Neural cell (in vitro differentiated cells): ENCODE results near the gene GLCE. TPM values are rescaled to one million over a fixed set of nuclear protein-coding genes. Genes with fewer than 3 reads are reported as not detected.

Experiments used
- H2AFZ ChIP-seq: fragments of 200-600, 300-800 bp; sonication (generic), shearing (Covaris generic); 2 replicates; pipeline ENCODE4 v1.6.0; 2014; ENCODE audit warnings: low read depth, mild to moderate bottlenecking, antibody characterized with exemption, low read length, moderate library complexity
- H3F3A ChIP-seq: fragments of 200-600 bp; shearing (Covaris generic); 2 replicates; pipeline ENCODE4 v1.6.1; 2016; ENCODE audit warnings: mild to moderate bottlenecking, moderate library complexity, mixed read lengths, antibody characterized with exemption, low read length; ENCODE audit not compliant: insufficient read depth, poor library complexity, severe bottlenecking
- H3K27ac ChIP-seq: fragments of 200-600, 300-800 bp; sonication (generic), shearing (Covaris generic); 2 replicates; pipeline ENCODE4 v1.5.1; 2014; ENCODE audit warnings: mild to moderate bottlenecking, low read length, moderate library complexity
- H3K27me3 ChIP-seq: fragments of 300-800, 200-600 bp; sonication (generic), shearing (Covaris generic); 2 replicates; pipeline ENCODE4 v1.6.0; 2014; ENCODE audit warnings: mild to moderate bottlenecking, low read depth, low read length, moderate library complexity; ENCODE audit not compliant: insufficient read depth
- H3K36me3 ChIP-seq: fragments of 300-800, 200-600 bp; sonication (generic), shearing (Covaris generic); 2 replicates; pipeline ENCODE4 v1.5.1; 2014; ENCODE audit warnings: mild to moderate bottlenecking, antibody characterized with exemption, low read length, moderate library complexity; ENCODE audit not compliant: insufficient read depth
- H3K4me2 ChIP-seq: fragments of 300-800, 200-600 bp; sonication (generic), shearing (Covaris generic); 2 replicates; pipeline ENCODE4 v1.6.0; 2014; ENCODE audit warnings: mild to moderate bottlenecking, low read length
- H3K4me3 ChIP-seq: fragments of 300-800, 200-600 bp; sonication (generic), shearing (Covaris generic); 2 replicates; pipeline ENCODE4 v1.5.1; 2014; ENCODE audit warnings: mild to moderate bottlenecking, low read length, moderate library complexity
- H3K79me2 ChIP-seq: fragments of 200-600 bp; shearing (Covaris generic); replicated peaks from 2 replicates; pipeline ENCODE4 v1.6.0; 2014; ENCODE audit warnings: mild to moderate bottlenecking, low read length, moderate library complexity; ENCODE audit not compliant: insufficient read depth
- H3K9ac ChIP-seq: fragments of 300-800, 200-600 bp; sonication (generic), shearing (Covaris generic); 2 replicates; pipeline ENCODE4 v1.6.1; 2016; ENCODE audit warnings: mild to moderate bottlenecking, low read length, mixed read lengths
- H3K9me2 ChIP-seq: fragments of 200-600 bp; shearing (Covaris generic); 2 replicates; pipeline ENCODE4 v1.6.1; 2016; ENCODE audit warnings: mild to moderate bottlenecking, low read length, mixed read lengths; ENCODE audit not compliant: insufficient read depth
- H3K9me3 ChIP-seq: fragments of 200-600, 300-800 bp; sonication (generic), shearing (Covaris generic); 2 replicates; pipeline ENCODE4 v1.6.1; 2016; ENCODE audit warnings: mild to moderate bottlenecking, mixed run types, low read length, moderate library complexity, mixed read lengths
- H4K20me1 ChIP-seq: fragments of 200-600 bp; shearing (Covaris generic); 2 replicates; pipeline ENCODE4 v1.6.1; 2016; ENCODE audit warnings: mild to moderate bottlenecking, mixed run types; ENCODE audit not compliant: insufficient read depth
- CTCF ChIP-seq: fragments of 450-650 bp; IDR thresholded peaks from 2 replicates; pipeline ENCODE4 v1.5.1; 2014; ENCODE audit warnings: antibody characterized with exemption, mild to moderate bottlenecking, moderate library complexity; ENCODE audit not compliant: poor library complexity, severe bottlenecking
- EP300 ChIP-seq: fragments of 450-650 bp; conservative IDR thresholded peaks from 2 replicates; pipeline ENCODE4 v1.6.1; 2014; ENCODE audit warnings: antibody characterized with exemption, mild to moderate bottlenecking, moderate library complexity; ENCODE audit not compliant: poor library complexity, severe bottlenecking
- EZH2 ChIP-seq: fragments of 200-600, 300-800 bp; shearing (Covaris generic), sonication (generic); IDR thresholded peaks from 2 replicates; pipeline ENCODE4 v1.6.1; 2014; ENCODE audit warnings: antibody characterized with exemption, low read length, borderline replicate concordance, mild to moderate bottlenecking; ENCODE audit not compliant: insufficient read depth, poor library complexity, severe bottlenecking
- MXI1 ChIP-seq: fragments of 450-650 bp; conservative IDR thresholded peaks from 2 replicates; pipeline ENCODE4 v1.6.1; 2014; ENCODE audit warnings: antibody characterized with exemption, mild to moderate bottlenecking; ENCODE audit not compliant: poor library complexity, severe bottlenecking
- POLR2AphosphoS5 ChIP-seq: IDR thresholded peaks from 2 replicates; pipeline ENCODE4 v1.6.1; 2012
- RAD21 ChIP-seq: fragments of 450-650 bp; conservative IDR thresholded peaks from 2 replicates; pipeline ENCODE4 v1.6.1; 2014; ENCODE audit warnings: antibody characterized with exemption, mild to moderate bottlenecking, moderate library complexity
- SMC3 ChIP-seq: fragments of 450-650 bp; conservative IDR thresholded peaks from 2 replicates; pipeline ENCODE4 v1.6.1; 2014; ENCODE audit warnings: antibody characterized with exemption, mild to moderate bottlenecking, moderate library complexity; ENCODE audit not compliant: poor library complexity
- TAF1 ChIP-seq: IDR thresholded peaks from 2 replicates; pipeline ENCODE4 v1.6.1; 2012; ENCODE audit warnings: low read depth
- polyA plus RNA-seq: library from polyadenylated mRNA; depleted of rRNA; stranded (reverse); fragments of >200 nt; gene quantifications from 2 replicates; pipeline ENCODE4 v1.2.3, GENCODE V29; 2014
- TF ChIP-seq, protein P1 (sequence below): IDR thresholded peaks from 2 replicates; pipeline ENCODE4 v1.6.1; 2012; ENCODE audit warnings: borderline replicate concordance

GLCE gene
- polyA plus RNA-seq, 1 donor from 2014 or later: 31.5 TPM

DNA sequence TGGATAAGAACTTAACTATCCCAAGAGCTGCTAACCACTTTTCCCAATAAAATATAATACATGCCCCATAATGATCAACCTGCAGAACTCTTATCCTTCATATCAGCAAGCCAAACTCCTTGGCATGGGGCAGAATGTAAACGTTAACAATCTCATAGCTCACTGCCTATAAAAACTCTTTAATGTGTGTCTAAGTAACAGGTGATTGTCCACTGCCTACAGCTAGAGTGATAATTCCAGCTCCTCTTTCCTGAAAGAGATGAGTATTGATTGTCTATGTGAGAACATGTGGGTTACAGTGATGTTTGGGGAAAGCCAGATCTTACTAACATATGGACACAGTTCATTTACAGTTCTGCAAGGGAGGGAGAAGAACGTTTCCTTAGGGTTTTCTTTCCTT, 11.3 kb upstream of the GLCE start:
- H3K9me3 ChIP-seq: no peaks in the 10 kb centered on the region
- H4K20me1 ChIP-seq: no peaks in the 10 kb centered on the region
- H3K36me3 ChIP-seq: no peaks in the 10 kb centered on the region
- H2AFZ ChIP-seq: no peak overlapping the region
- no peak overlapping the region for H3K27ac ChIP-seq
- H3F3A ChIP-seq: no peaks in the 10 kb centered on the region
- H3K4me3 ChIP-seq: no peak overlapping the region
- H3K9me2 ChIP-seq: no peaks in the 10 kb centered on the region
- no peak overlapping the region for H3K4me2 ChIP-seq
- no peaks in the 10 kb centered on the region for H3K27me3 ChIP-seq
- H3K9ac ChIP-seq: no peak overlapping the region
- TF ChIP-seq CTCF (no peak), POLR2AphosphoS5 (no peak), SMC3 (no peak), EP300 (no peak), RAD21 (no peak), EZH2 (no peak), TAF1 (no peak), MXI1 (no peak)
- TF ChIP-seq, protein P1, sequence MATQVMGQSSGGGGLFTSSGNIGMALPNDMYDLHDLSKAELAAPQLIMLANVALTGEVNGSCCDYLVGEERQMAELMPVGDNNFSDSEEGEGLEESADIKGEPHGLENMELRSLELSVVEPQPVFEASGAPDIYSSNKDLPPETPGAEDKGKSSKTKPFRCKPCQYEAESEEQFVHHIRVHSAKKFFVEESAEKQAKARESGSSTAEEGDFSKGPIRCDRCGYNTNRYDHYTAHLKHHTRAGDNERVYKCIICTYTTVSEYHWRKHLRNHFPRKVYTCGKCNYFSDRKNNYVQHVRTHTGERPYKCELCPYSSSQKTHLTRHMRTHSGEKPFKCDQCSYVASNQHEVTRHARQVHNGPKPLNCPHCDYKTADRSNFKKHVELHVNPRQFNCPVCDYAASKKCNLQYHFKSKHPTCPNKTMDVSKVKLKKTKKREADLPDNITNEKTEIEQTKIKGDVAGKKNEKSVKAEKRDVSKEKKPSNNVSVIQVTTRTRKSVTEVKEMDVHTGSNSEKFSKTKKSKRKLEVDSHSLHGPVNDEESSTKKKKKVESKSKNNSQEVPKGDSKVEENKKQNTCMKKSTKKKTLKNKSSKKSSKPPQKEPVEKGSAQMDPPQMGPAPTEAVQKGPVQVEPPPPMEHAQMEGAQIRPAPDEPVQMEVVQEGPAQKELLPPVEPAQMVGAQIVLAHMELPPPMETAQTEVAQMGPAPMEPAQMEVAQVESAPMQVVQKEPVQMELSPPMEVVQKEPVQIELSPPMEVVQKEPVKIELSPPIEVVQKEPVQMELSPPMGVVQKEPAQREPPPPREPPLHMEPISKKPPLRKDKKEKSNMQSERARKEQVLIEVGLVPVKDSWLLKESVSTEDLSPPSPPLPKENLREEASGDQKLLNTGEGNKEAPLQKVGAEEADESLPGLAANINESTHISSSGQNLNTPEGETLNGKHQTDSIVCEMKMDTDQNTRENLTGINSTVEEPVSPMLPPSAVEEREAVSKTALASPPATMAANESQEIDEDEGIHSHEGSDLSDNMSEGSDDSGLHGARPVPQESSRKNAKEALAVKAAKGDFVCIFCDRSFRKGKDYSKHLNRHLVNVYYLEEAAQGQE: no peak
- H3K79me2 ChIP-seq: no peaks in the 10 kb centered on the region

DNA sequence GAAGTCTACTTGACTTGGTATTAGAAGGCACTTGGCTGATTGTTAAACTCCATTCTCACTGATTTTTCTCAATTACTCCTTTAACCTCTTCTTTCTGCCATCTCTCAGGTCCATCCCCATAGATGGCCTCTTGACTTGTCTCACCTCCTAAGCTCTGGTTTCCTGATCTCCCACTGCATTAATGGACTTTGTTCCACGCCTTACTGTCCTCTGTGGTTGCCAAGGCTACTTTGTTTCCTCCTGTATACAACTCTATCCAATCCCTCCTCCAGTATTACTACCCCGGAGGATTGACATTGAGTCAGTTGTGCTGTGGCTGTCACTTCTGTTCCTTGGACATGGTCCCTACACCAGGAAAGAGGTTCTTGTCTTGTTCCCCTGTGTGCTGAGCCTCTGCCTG, 10.6 kb upstream of the GLCE start:
- Histone ChIP-seq H3K9me3 (no peaks in the 10 kb centered on the region), H3K4me3 (no peak overlapping the region), H3K9ac (no peak overlapping the region), H3K36me3 (no peaks in the 10 kb centered on the region), H3K4me2 (no peak overlapping the region), H3K9me2 (no peaks in the 10 kb centered on the region), H3K27ac (no peak overlapping the region), H2AFZ (no peak overlapping the region), H3K27me3 (no peaks in the 10 kb centered on the region), H3K79me2 (no peaks in the 10 kb centered on the region), H4K20me1 (no peaks in the 10 kb centered on the region), H3F3A (no peaks in the 10 kb centered on the region)
- TF ChIP-seq EP300 (no peak), EZH2 (no peak), RAD21 (no peak), SMC3 (no peak), POLR2AphosphoS5 (no peak), TAF1 (no peak), CTCF (no peak), MXI1 (no peak)
- TF ChIP-seq, protein P1: no peak
